Right ventricle myocardium superior (tissue), 1 donor: ENCODE results near the gene ANTXR1. TPM values are rescaled to one million over a fixed set of nuclear protein-coding genes. Genes with fewer than 3 reads are reported as not detected.
"Not testable (repeated sequence)": the region's sequence is repeated elsewhere in the genome, so short reads cannot be mapped to it uniquely, and the experiment has no call there.

ENCODE experiments used
- ATAC-seq: fragments of 200-7000 bp; cut with Tn5 transposase; one replicate; pipeline ENCODE4 v1.9.1; 2020; ENCODE audit warnings: mild to moderate bottlenecking; ENCODE audit not compliant: poor library complexity
- DNase-seq: peaks from one replicate; pipeline ENCODE4 v3.0.0-alpha.2; 2020
- intact Hi-C: fragments of 100-400 bp; cut with DNase I; formaldehyde crosslinking; loops from one replicate; pipeline ENCODE4 v1.11.2; 2022
- total RNA-seq: library from RNA; stranded (reverse); fragmentation: NEBNext Ultra II Directional; extraction: Animal tissue kit (Norgen Biotek cat#: 25700); gene quantifications from one replicate; pipeline ENCODE4 v1.2.1, GENCODE V29; 2021
- donor health status: DM: no; HTN: yes; CAD: no; lungs with severe emphysema.

Gene ANTXR1
- total RNA-seq, 1 donor from 2014 or later, result 31.2 TPM

- DNase-seq, result no peak
- intact Hi-C loops, result no loop called here
- ATAC-seq, result peak; percentile 19
Observed at GRCh38 chr2:69255760-69256159, 242.8 kb downstream of the ANTXR1 start.

- ATAC-seq, DNase-seq, intact Hi-C loops: not testable (repeated sequence)
Observed at GRCh38 chr2:69259994-69260591, 247.1 kb downstream of the ANTXR1 start.

GRCh38 chr2:69260666-69261065, 247.7 kb downstream of the ANTXR1 start:
- intact Hi-C loops, result no loop called here
- no peak for DNase-seq
- no peak for ATAC-seq

- ATAC-seq (no peak), DNase-seq (no peak)
- intact Hi-C loops, result no loop called here
Observed at GRCh38 chr2:69269330-69269729, 256.4 kb downstream of the ANTXR1 start.

- intact Hi-C loops, result no loop called here
- peak; percentile 34 for ATAC-seq
- DNase-seq, result no peak
Observed at GRCh38 chr2:69271831-69272257, 258.9 kb downstream of the ANTXR1 start.

- no peak for DNase-seq
- intact Hi-C loops, result no loop called here
- ATAC-seq, result peak; percentile 52
Observed at GRCh38 chr2:69272803-69273471, 260.0 kb downstream of the ANTXR1 start.

GRCh38 chr2:69275490-69275889, 262.5 kb downstream of the ANTXR1 start:
- ATAC-seq (no peak), DNase-seq (no peak)
- intact Hi-C loops, result no loop called here

GRCh38 chr2:69278366-69278765, 265.4 kb downstream of the ANTXR1 start:
- no peak for DNase-seq
- intact Hi-C loops, result no loop called here
- ATAC-seq, result no peak

GRCh38 chr2:69279211-69279610, 266.2 kb downstream of the ANTXR1 start:
- intact Hi-C loops, result no loop called here
- DNase-seq (no peak), ATAC-seq (no peak)

- DNase-seq (no peak), ATAC-seq (peak; percentile 34)
- intact Hi-C loops, result no loop called here
Observed at GRCh38 chr2:69279931-69280681, 267.1 kb downstream of the ANTXR1 start.

GRCh38 chr2:69280796-69281412, 267.9 kb downstream of the ANTXR1 start:
- ATAC-seq (no peak), DNase-seq (no peak)
- intact Hi-C loops, result no loop called here

- DNase-seq, result no peak
- no peak for ATAC-seq
- intact Hi-C loops, result no loop called here
Observed at GRCh38 chr2:69285379-69285894, 272.5 kb downstream of the ANTXR1 start.

GRCh38 chr2:69287544-69287943, 274.6 kb downstream of the ANTXR1 start:
- DNase-seq (no peak), ATAC-seq (no peak)
- intact Hi-C loops, result no loop called here

- no peak for DNase-seq
- intact Hi-C loops, result no loop called here
- ATAC-seq, result no peak
Observed at GRCh38 chr2:69288429-69288828, 275.4 kb downstream of the ANTXR1 start.

- peak; percentile 71 for ATAC-seq
- intact Hi-C loops, result no loop called here
Observed at GRCh38 chr2:69291004-69291650, 278.1 kb downstream of the ANTXR1 start.

GRCh38 chr2:69291721-69292120, 278.7 kb downstream of the ANTXR1 start:
- intact Hi-C loops, result no loop called here
- ATAC-seq (peak; percentile 18), DNase-seq (no peak)

More at GRCh38 chr2:69291004-69291650, 278.1 kb downstream of the ANTXR1 start:
- DNase-seq, result no peak

- ATAC-seq, result no peak
Observed at GRCh38 chr2:69292256-69292655, 279.3 kb downstream of the ANTXR1 start.

GRCh38 chr2:69296421-69296820, 283.4 kb downstream of the ANTXR1 start:
- DNase-seq (no peak), ATAC-seq (no peak)
- intact Hi-C loops, result no loop called here

More at GRCh38 chr2:69292256-69292655, 279.3 kb downstream of the ANTXR1 start:
- intact Hi-C loops, result no loop called here
- DNase-seq, result no peak

GRCh38 chr2:69297216-69297615, 284.2 kb downstream of the ANTXR1 start:
- ATAC-seq, result no peak
- intact Hi-C loops, result no loop called here
- no peak for DNase-seq
